ENCODE results near the gene ETNPPL. TPM values are rescaled to one million over a fixed set of nuclear protein-coding genes. Genes with fewer than 3 reads are reported as not detected.

Gene ETNPPL
- total and polyA plus RNA-seq, 9 of the 15 experiments (the other 6 are each of a cell fraction or from before 2014, with no cell fraction given): 0.06 to 0.14 TPM; not detected in 7

DNA sequence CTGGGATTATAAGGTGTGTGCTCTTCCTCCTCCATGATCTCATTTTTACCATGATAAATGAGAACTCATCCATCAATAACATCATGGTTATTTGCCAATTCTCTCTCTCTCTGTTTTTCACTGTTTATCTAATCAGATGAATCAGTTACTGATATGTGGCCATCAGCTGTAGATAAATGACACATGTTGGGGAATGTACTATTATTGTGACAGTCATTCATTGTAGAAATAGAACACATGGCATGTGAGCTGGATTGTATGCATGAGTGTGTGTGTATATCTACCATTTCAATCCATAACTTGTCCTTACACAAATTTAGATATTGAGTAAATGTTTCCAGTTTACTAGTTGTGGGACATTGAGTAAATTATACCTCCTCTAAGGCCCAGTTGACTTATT, 59.5 kb downstream of the ETNPPL start (continued):
- TF ChIP-seq, protein P1, sequence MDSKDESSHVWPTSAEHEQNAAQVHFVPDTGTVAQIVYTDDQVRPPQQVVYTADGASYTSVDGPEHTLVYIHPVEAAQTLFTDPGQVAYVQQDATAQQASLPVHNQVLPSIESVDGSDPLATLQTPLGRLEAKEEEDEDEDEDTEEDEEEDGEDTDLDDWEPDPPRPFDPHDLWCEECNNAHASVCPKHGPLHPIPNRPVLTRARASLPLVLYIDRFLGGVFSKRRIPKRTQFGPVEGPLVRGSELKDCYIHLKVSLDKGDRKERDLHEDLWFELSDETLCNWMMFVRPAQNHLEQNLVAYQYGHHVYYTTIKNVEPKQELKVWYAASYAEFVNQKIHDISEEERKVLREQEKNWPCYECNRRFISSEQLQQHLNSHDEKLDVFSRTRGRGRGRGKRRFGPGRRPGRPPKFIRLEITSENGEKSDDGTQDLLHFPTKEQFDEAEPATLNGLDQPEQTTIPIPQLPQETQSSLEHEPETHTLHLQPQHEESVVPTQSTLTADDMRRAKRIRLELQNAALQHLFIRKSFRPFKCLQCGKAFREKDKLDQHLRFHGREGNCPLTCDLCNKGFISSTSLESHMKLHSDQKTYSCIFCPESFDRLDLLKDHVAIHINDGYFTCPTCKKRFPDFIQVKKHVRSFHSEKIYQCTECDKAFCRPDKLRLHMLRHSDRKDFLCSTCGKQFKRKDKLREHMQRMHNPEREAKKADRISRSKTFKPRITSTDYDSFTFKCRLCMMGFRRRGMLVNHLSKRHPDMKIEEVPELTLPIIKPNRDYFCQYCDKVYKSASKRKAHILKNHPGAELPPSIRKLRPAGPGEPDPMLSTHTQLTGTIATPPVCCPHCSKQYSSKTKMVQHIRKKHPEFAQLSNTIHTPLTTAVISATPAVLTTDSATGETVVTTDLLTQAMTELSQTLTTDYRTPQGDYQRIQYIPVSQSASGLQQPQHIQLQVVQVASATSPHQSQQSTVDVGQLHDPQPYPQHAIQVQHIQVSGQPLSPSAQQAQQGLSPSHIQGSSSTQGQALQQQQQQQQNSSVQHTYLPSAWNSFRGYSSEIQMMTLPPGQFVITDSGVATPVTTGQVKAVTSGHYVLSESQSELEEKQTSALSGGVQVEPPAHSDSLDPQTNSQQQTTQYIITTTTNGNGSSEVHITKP (IDR thresholded peaks at IDR 0.05; ENCODE audit: partially characterized antibody): no peak
- TF ChIP-seq XRCC3 (IDR thresholded peaks at IDR 0.05): no peak
- TF ChIP-seq MEF2D (tag; conservative IDR thresholded peaks at IDR 0.05; ENCODE audit: low read depth): no peak
- TF ChIP-seq PPARD (CRISPR knock-in tag; IDR thresholded peaks at IDR 0.05): no peak

DNA sequence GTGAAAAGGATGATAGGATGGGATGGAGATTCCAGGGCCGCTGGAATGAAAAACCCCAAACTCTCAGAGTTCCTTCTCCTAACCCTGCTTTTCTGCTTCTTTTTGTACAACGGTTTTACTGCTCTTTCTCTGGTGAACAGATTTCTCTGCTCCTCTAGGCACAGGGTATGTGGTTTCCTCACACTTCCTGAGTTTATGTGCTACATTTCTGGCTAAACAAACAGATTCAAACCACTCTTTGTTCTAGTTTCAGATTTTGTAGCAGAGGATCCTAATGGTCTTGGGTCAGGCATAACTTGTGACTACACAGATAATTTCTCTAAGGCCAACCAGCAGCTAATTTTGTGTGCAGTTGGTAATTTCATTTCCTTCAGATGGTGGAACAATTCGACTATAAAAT, 59.9 kb downstream of the ETNPPL start:
- peaks cover 3 to 8% of the 10 kb centered on the region in 2 experiments; a peak in 3 of 5 replicates for H3K27me3 ChIP-seq (ENCODE audit: control insufficient read depth in 2 of 2, insufficient read depth in 2 of 2, low read length in 2 of 2)
- H2AFZ ChIP-seq (ENCODE audit: low read depth, low read length): no peak overlapping the region
- no peak for ATAC-seq
- FAIRE-seq: no peak
- peaks cover 0 to 4% of the 10 kb centered on the region in 2 experiments; a peak in 1 of 5 replicates for H3K4me1 ChIP-seq (replicated peaks in 1 of 2; ENCODE audit: control insufficient read depth in 2 of 2, insufficient read depth in 2 of 2, low read length in 2 of 2)
- H3K9me3 ChIP-seq (replicated peaks; ENCODE audit: control insufficient read depth, insufficient read depth, low read depth, low read length): no peaks in the 10 kb centered on the region
- H3K27ac ChIP-seq (ENCODE audit: extremely low read depth, low read depth, low read length): no peak overlapping the region
- no peaks in the 10 kb centered on the region for H3K9me1 ChIP-seq (ENCODE audit: control insufficient read depth, insufficient read depth, low read length)
- no peak for DNase-seq (ENCODE audit: extremely low read depth in 1 of 4, low spot score in 3 of 4)
- no peak overlapping the region for H3K4me3 ChIP-seq
- no peak overlapping the region for H3K9ac ChIP-seq (ENCODE audit: insufficient read depth in 1 of 2, low read depth in 2 of 2, low read length in 2 of 2)
- H3K4me2 ChIP-seq (ENCODE audit: insufficient read depth, low read length): no peak overlapping the region
- no peaks in the 10 kb centered on the region for H3K36me3 ChIP-seq (ENCODE audit: control insufficient read depth, insufficient read depth, low read length)
- ChIA-PET CTCF (ENCODE audit: low intra/inter-chr PET ratio) (no interaction called here), POLR2A (no interaction called here)
- in situ Hi-C loops (cut with MboI): no loop called here
- 6% methylated on average over 3 of the region's 3 CpGs for WGBS (ENCODE audit: insufficient coverage, low coverage, missing lambda C conversion rate)
- H3K79me2 ChIP-seq (ENCODE audit: control insufficient read depth, insufficient read depth, low read length): no peaks in the 10 kb centered on the region
- H4K20me1 ChIP-seq (replicated peaks; ENCODE audit: control insufficient read depth, insufficient read depth, low read length): no peaks in the 10 kb centered on the region
- TF ChIP-seq NELFE (IDR thresholded peaks at IDR 0.05; ENCODE audit: insufficient read depth, insufficient read length) (no peak), SAP30 (IDR thresholded peaks at IDR 0.05; ENCODE audit: borderline replicate concordance, insufficient read depth, low read depth, low read length, poor library complexity, severe bottlenecking) (no peak), HNRNPH1 (optimal IDR thresholded peaks at IDR 0.05; ENCODE audit: low read depth, low read length) (no peak), TCFL5 (CRISPR knock-in tag; conservative IDR thresholded peaks at IDR 0.05) (no peak), TARDBP (IDR thresholded peaks at IDR 0.05) (no peak), ZFP30 (CRISPR knock-in tag; IDR thresholded peaks at IDR 0.05; ENCODE audit: borderline replicate concordance) (no peak), KAT8 (IDR thresholded peaks at IDR 0.05; ENCODE audit: low read depth) (no peak), ZEB2 (IDR thresholded peaks at IDR 0.05) (no peak), PYGO2 (tag; IDR thresholded peaks at IDR 0.05) (no peak), CCAR2 (IDR thresholded peaks at IDR 0.05; ENCODE audit: low read depth, low read length) (no peak), TEAD2 (tag; IDR thresholded peaks at IDR 0.05) (no peak), RBM17 (IDR thresholded peaks at IDR 0.05; ENCODE audit: borderline replicate concordance, low read depth, low read length) (no peak), MED1 (CRISPR knock-in tag; IDR thresholded peaks at IDR 0.05; ENCODE audit: borderline replicate concordance) (no peak), STAG1 (CRISPR knock-in tag; IDR thresholded peaks at IDR 0.05; ENCODE audit: borderline replicate concordance) (no peak), ZSCAN29 (IDR thresholded peaks at IDR 0.05) (no peak), TBP (optimal IDR thresholded peaks at IDR 0.05; ENCODE audit: low read depth, low read length) (no peak)
- TF ChIP-seq, protein P2, sequence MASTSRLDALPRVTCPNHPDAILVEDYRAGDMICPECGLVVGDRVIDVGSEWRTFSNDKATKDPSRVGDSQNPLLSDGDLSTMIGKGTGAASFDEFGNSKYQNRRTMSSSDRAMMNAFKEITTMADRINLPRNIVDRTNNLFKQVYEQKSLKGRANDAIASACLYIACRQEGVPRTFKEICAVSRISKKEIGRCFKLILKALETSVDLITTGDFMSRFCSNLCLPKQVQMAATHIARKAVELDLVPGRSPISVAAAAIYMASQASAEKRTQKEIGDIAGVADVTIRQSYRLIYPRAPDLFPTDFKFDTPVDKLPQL (IDR thresholded peaks at IDR 0.05; ENCODE audit: extremely low read depth, insufficient read length): no peak
- BruUV-seq (replicated peaks): no TSS peak
- intact Hi-C loops (cut with micrococcal nuclease): no loop called here
